Body of pancreas (tissue), 4 donors: ENCODE data around the gene SNX18.

ENCODE experiments used
- CTCF ChIP-seq, 7 experiments: fragments of 450-650 bp in 4 of 7; fragments of 200-600 bp in 3 of 7; sonication (generic) in 3 of 7; IDR thresholded peaks; one replicate each; pipeline ENCODE4 v1.5.1; 2016 to 2019; ENCODE audit warnings: antibody characterized with exemption in 7 of 7
- POLR2A ChIP-seq, 3 donors: fragments of 450-650 bp; IDR thresholded peaks; one replicate each; pipeline ENCODE4 v1.6.1; 2016; ENCODE audit warnings: antibody characterized with exemption in 3 of 3, mild to moderate bottlenecking in 2 of 3

GRCh38 chr5:54471398-54471797 lies 46.2 kb upstream of the SNX18 start:
- TF ChIP-seq CTCF (IDR thresholded peaks at IDR 0.05): no peak
- no peak for TF ChIP-seq POLR2A (IDR thresholded peaks at IDR 0.05)
